AG04450 (cell line): ENCODE measurements around the gene ACTN4. TPM values are rescaled to one million over a fixed set of nuclear protein-coding genes. Genes with fewer than 3 reads are reported as not detected.
A peak's percentile ranks its signal among the peaks of the same experiment; 100 is the strongest.

Experiments
- CTCF ChIA-PET: fragments of 300-600, 350-600 bp; formaldehyde crosslinking; extraction: SDS; loops from one replicate; lab custom pipeline; 2022; ENCODE audit warnings: antibody characterized with exemption, inconsistent platforms; lab: Charles Lee
- POLR2A ChIA-PET: fragments of 350-600 bp; formaldehyde crosslinking; extraction: SDS; loops from one replicate; lab custom pipeline; 2021; ENCODE audit warnings: antibody characterized with exemption, inconsistent platforms; lab: Yijun Ruan, JAX
- DNase-seq: peaks from one replicate; pipeline ENCODE4 v3.0.0-alpha.2; 2011; ENCODE audit warnings: low read depth, low spot score
- H3K27ac ChIP-seq: one replicate; pipeline ENCODE4 v1.5.1; 2012; ENCODE audit warnings: low read depth, low read length, control low read depth
- H3K27me3 ChIP-seq: one replicate; pipeline ENCODE4 v1.6.0; 2012; ENCODE audit warnings: low read length; ENCODE audit not compliant: control insufficient read depth, insufficient read depth
- H3K4me3 ChIP-seq: 2 replicates; pipeline ENCODE4 v1.5.1; 2011; ENCODE audit warnings: mild to moderate bottlenecking, low read depth, low read length, control low read depth
- H3K9me3 ChIP-seq: 2 replicates; pipeline ENCODE4 v1.5.1; 2012; ENCODE audit warnings: low read length; ENCODE audit not compliant: control insufficient read depth, insufficient read depth
- polyA plus RNA-seq: library from polyadenylated mRNA; depleted of rRNA; stranded (reverse); fragments of >200 nt; gene quantifications from 2 replicates; pipeline ENCODE4 v1.2.3, GENCODE V29; 2011
- TF ChIP-seq, protein P1 (sequence below): IDR thresholded peaks from 2 replicates; pipeline ENCODE4 v1.5.1; 2011; ENCODE audit warnings: low read depth, low read length, control low read depth, inconsistent platforms

Gene ACTN4
- polyA plus RNA-seq, 1 experiment = 300 TPM

DNA sequence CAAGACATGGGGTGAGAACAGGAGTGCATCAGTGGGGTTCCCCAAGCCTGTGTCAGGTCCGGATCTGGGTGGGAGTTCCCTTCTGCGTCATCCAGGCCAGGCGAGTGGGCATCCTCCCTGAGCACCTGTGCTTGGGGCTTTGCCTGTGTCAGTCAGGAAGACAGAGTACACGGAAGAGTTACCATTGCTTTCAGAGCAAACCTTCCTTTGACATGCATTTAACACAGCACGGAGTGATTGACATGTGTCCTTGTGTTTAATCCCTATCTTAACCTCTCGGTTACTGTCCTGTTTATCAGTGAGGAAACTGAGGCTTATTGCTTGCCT is 49.2 kb downstream of the ACTN4 start:
- POLR2A ChIA-PET = no interaction called here
- H3K27ac ChIP-seq = no peak overlapping the region

DNA sequence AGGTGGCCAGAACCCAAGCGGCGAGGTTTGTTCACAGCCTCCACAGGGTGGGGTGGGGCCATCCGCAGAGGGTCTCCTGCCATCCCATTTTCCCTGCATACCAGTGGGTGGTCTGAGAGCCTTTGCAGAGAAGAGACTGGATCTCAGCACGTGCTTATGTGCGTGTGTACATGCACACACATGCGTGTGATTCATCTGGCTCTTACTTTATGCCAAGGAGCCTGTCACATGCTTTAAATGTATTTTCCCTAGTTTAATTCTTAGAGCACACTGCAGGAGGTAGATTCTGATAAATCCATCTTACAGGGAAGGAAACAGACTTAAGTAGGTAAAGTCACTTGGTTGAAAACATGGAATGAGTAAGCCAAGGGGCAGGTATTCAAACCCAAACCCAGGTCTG is 49.7 kb downstream of the ACTN4 start:
- CTCF ChIA-PET = no interaction called here
- TF ChIP-seq, protein P1, sequence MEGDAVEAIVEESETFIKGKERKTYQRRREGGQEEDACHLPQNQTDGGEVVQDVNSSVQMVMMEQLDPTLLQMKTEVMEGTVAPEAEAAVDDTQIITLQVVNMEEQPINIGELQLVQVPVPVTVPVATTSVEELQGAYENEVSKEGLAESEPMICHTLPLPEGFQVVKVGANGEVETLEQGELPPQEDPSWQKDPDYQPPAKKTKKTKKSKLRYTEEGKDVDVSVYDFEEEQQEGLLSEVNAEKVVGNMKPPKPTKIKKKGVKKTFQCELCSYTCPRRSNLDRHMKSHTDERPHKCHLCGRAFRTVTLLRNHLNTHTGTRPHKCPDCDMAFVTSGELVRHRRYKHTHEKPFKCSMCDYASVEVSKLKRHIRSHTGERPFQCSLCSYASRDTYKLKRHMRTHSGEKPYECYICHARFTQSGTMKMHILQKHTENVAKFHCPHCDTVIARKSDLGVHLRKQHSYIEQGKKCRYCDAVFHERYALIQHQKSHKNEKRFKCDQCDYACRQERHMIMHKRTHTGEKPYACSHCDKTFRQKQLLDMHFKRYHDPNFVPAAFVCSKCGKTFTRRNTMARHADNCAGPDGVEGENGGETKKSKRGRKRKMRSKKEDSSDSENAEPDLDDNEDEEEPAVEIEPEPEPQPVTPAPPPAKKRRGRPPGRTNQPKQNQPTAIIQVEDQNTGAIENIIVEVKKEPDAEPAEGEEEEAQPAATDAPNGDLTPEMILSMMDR = no peak
- POLR2A ChIA-PET = no interaction called here
- Histone ChIP-seq H3K4me3 (no peak overlapping the region), H3K9me3 (no peaks in the 10 kb centered on the region), H3K27me3 (no peaks in the 10 kb centered on the region), H3K27ac (no peak overlapping the region)
- no peak for DNase-seq

More for the DNA sequence above, 49.2 kb downstream of the ACTN4 start:
- TF ChIP-seq, protein P1 = no peak
- Histone ChIP-seq H3K9me3 (no peaks in the 10 kb centered on the region), H3K4me3 (no peak overlapping the region), H3K27me3 (no peaks in the 10 kb centered on the region)
- CTCF ChIA-PET = no interaction called here
- DNase-seq = no peak

DNA sequence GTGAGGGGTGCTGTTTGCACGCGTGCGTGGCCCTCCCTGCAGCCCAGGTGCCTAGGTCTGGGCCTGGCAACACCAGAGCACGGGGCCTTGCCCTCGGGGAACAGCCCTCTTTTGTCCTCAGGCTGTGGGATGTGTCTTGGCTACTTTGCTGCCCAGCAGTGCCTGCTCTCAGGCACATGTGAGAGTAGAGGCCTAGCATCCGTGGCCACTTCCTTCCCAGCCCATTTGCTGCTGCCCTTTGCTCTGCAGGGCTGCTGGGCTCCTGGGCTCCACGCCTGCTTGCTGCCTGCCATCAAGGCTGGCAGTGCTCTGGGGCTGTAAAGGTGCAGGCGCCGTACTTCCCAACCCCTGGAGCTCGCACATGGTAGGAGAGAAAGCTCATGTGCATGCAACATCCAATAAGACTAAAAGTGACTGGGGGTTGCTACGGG is 50.2 kb downstream of the ACTN4 start:
- CTCF ChIA-PET = no interaction called here
- POLR2A ChIA-PET = no interaction called here
- TF ChIP-seq, protein P1 = no peak
- no peak overlapping the region for H3K4me3 ChIP-seq
- no peak for DNase-seq
- H3K27ac ChIP-seq = no peak overlapping the region
- no peaks in the 10 kb centered on the region for H3K27me3 ChIP-seq
- no peaks in the 10 kb centered on the region for H3K9me3 ChIP-seq

DNA sequence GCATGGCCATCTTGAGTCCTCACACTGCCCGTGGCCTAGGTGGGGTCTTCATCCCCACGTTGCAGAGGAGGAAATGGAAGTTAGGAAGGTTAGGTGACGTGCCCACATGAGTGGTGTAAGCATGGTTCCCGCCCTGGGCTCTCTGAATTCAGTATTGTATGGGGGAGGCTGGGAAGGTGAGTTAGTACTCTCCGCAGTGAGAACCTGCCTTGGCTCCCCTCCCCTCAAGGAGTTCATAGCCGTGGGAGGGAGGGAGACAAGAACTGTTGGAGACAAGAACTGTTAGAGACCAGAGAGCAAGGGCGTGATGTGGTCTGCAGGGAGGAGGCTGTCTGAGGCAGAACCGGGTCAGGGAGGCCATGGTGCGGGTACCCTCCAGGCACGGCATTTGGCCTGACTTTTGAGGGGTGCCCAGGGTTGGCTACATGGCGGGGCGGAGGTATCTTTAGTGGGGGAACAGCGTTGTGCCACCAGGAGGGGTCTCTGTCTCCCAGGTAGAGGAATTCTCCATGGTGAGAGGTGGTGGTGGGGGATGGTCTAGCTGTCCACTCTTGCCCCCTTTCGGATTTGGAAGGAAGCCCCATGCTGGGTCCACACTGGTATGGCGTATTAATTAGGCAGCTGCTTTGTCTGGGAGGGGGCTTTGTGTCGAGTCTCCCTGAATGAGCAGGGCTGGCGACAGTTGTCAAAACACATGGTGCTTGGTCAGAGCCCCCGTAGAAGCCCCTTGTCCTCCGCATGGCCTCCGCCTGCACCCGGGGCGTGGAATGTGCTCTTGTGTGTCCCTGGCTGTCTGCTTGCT is 51.0 kb downstream of the ACTN4 start:
- ChIA-PET CTCF (no interaction called here), POLR2A (no interaction called here)
- TF ChIP-seq, protein P1 = no peak
- Histone ChIP-seq H3K9me3 (no peaks in the 10 kb centered on the region), H3K27me3 (no peaks in the 10 kb centered on the region), H3K27ac (no peak overlapping the region), H3K4me3 (no peak overlapping the region)
- DNase-seq = no peak

DNA sequence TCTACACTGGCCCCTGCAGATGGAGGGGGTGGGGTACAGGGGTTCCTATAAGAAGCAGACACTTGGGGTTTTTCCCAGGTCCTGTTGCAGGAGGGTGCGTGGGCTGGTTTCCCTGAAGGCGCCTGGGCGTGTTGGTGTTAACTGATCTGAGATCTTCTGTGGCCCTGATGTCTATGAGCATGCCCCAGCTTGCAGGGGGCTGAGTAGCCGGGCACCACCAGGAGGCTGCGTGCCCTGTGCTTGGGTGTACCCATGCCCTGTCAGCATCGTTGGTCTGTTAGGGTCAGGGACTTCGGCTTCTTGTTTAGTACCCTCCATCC is 51.5 kb downstream of the ACTN4 start:
- POLR2A ChIA-PET = no interaction called here
- no peak for DNase-seq
- no peaks in the 10 kb centered on the region for H3K9me3 ChIP-seq

More for the DNA sequence above, 51.5 kb downstream of the ACTN4 start:
- TF ChIP-seq, protein P1 = no peak
- Histone ChIP-seq H3K4me3 (no peak overlapping the region), H3K27me3 (no peaks in the 10 kb centered on the region), H3K27ac (peak overlapping the region; percentile 11)
- CTCF ChIA-PET = no interaction called here
